Measurements from ENCODE around the gene EIF5AL1. TPM values are rescaled to one million over a fixed set of nuclear protein-coding genes. Genes with fewer than 3 reads are reported as not detected.
A peak's percentile ranks its signal among the peaks of the same experiment; 100 is the strongest.
"Not testable (repeated sequence)": the region's sequence is repeated elsewhere in the genome, so short reads cannot be mapped to it uniquely, and the experiment has no call there.

The EIF5AL1 gene
- total RNA-seq, 1 experiment from 2014 or later: 0.58 TPM

DNA sequence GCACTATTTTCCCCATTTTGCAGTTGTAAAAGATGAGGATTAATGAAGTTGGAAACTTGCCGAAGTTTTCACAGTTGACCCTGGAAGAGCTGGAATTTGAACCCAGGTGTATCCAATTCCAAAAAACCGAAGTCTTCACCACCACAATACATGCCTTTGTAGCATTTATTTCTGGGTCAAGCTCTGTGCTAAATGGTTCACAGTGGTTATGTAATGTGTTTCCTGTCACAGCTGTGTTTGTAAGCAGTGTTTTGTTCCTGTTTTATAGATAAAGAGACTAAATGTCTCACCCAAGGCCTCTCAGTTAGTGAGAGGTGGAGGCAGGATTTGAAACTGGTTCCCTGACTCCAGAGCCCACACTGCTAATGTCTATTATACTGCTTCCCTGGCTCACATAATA, 30.3 kb downstream of the EIF5AL1 start:
- no peak overlapping the region for H3K27ac ChIP-seq
- no peak for DNase-seq (ENCODE audit: low read depth in 1 of 2, low spot score in 2 of 2)
- H3K9me3 ChIP-seq (replicated peaks): no peaks in the 10 kb centered on the region
- no peak overlapping the region for H3K4me3 ChIP-seq
- no peaks in the 10 kb centered on the region for H3K36me3 ChIP-seq
- H3K27me3 ChIP-seq (replicated peaks): no peaks in the 10 kb centered on the region
- no peaks in the 10 kb centered on the region for H3K4me1 ChIP-seq (replicated peaks)

- not testable (repeated sequence) for DNase-seq (ENCODE audit: low read depth in 1 of 2, low spot score in 2 of 2); H3K27ac ChIP-seq; H3K27me3 ChIP-seq (replicated peaks); H3K4me3 ChIP-seq; H3K9me3 ChIP-seq (replicated peaks); H3K4me1 ChIP-seq (replicated peaks); H3K36me3 ChIP-seq
Measured at GRCh38 chr10:79544408-79544807, 32.1 kb downstream of the EIF5AL1 start.

DNA sequence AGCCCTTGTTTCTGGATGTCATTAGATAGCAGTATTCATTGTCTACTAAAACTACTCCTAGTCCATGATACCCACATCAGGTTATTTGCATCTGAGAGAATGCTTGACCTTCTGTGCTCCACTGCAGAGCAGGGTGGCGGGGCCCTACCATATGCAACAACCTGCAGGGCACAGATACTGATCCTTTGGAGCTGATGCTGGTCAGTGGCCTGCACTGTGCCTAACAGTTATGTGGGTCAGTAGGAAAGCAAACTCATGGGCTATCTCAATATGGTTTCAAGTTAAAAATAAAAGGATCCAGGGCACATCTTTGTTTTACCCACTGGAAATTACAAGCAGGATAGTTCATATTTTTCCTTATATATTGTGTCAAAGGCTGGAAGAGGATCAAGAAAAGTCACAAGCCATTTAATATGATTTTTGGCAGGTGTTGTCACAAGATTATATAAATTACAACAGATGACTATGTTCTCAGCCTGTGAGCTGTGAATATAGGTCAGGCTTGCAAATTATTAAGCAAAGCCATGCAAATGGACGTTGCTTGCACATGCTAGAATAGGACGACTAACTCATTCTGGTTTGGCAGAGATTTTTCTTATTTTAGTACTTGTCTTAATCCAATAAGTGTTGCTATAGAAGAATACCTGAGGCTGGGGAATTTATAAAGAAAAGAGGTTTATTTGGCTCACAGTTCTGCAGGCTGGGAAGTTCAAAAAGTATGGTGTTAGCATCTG, 32.8 kb downstream of the EIF5AL1 start:
- not testable (repeated sequence) for H3K9me3 ChIP-seq (replicated peaks); H3K36me3 ChIP-seq; H3K27me3 ChIP-seq (replicated peaks); H3K4me3 ChIP-seq; H3K27ac ChIP-seq; DNase-seq (ENCODE audit: low read depth in 1 of 2, low spot score in 2 of 2); H3K4me1 ChIP-seq (replicated peaks)

GRCh38 chr10:79547128-79547527, 34.8 kb downstream of the EIF5AL1 start:
- H3K27ac ChIP-seq; H3K9me3 ChIP-seq (replicated peaks); H3K4me1 ChIP-seq (replicated peaks); H3K36me3 ChIP-seq; H3K4me3 ChIP-seq; DNase-seq (ENCODE audit: low read depth in 1 of 2, low spot score in 2 of 2): not testable (repeated sequence)
- peaks cover 13% of the 10 kb centered on the region; the same call in 1 of the 2 replicates for H3K27me3 ChIP-seq (replicated peaks)

GRCh38 chr10:79547973-79548372, 35.6 kb downstream of the EIF5AL1 start:
- Histone ChIP-seq H3K27me3 (replicated peaks) (peaks cover 13% of the 10 kb centered on the region; the same call in 1 of the 2 replicates), H3K9me3 (replicated peaks) (no peaks in the 10 kb centered on the region), H3K4me3 (no peak overlapping the region), H3K4me1 (replicated peaks) (no peaks in the 10 kb centered on the region), H3K27ac (no peak overlapping the region), H3K36me3 (no peaks in the 10 kb centered on the region)
- no peak for DNase-seq (ENCODE audit: low read depth in 1 of 2, low spot score in 2 of 2)

DNA sequence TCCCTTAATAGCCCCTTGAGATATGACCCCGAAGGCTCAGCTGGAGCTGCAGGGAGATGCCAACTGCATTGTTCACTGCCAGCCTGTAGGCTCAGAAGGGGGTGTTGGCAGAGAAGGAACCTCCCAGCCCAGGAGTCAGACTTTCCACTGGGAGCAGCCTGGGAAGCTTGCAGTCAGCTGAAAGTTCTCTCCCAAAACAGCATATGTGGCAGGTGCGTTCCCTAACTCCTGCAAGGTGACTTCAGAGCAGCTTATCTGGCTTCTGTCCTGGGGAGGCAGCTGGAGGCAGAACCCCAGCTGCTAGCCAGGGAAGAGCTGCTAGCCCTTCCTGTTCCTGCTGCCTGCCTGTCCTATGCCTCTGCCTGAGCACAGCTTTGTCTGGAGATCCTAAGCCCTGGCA, 39.8 kb downstream of the EIF5AL1 start:
- peaks cover 34% of the 10 kb centered on the region for H3K27me3 ChIP-seq (replicated peaks)
- no peaks in the 10 kb centered on the region for H3K4me1 ChIP-seq (replicated peaks)
- no peak for DNase-seq (ENCODE audit: low read depth in 1 of 2, low spot score in 2 of 2)
- H3K9me3 ChIP-seq (replicated peaks): no peaks in the 10 kb centered on the region
- no peak overlapping the region for H3K27ac ChIP-seq
- no peak overlapping the region for H3K4me3 ChIP-seq
- no peaks in the 10 kb centered on the region for H3K36me3 ChIP-seq

DNA sequence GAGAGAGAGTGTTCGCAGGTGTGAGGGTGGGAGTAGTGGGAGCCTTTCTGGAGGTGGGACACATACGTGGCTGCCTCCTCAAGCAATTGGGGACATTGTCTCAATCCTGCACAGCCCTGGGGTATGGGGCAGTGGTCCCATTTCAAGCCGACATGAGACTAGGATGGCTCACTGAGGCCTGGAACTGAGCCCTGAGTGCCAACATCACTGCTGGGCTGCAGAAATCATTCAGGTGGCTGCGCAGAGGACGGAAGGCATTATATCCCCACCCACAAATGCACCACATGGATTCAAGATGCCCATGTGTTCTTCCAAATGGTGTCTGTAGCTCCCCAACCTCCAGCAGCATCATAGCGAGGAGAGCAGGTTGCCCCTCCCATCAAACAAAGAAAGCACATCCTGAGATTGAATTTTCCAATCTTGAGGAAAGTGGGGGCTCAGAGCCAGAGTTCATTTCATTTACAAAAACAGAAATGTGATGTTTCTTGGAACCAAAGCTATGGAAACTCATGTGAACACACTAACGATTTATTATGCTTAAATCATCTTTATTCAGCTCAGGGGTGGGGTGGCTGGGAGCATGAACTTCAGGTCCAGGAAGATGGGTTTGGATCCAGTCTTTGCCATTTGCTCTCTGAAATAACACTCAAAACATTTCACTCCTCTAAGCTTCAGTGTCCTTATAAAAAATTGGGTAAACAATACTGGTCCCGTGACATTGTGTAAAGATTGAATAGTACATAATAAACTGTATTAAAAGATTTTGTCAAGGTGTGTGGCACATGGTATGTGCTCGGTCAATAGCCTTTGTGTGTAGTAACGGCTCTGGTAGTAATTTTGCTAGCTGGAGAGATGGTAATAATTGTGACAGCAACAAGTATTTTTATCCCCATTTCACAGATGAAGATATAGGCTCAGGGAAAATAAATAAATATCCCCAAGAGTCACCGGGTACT, 43.3 kb downstream of the EIF5AL1 start:
- H3K4me3 ChIP-seq: no peak overlapping the region
- H3K9me3 ChIP-seq (replicated peaks): no peaks in the 10 kb centered on the region
- no peaks in the 10 kb centered on the region for H3K4me1 ChIP-seq (replicated peaks)
- no peak for DNase-seq (ENCODE audit: low read depth in 1 of 2, low spot score in 2 of 2)
- H3K27ac ChIP-seq: no peak overlapping the region
- H3K27me3 ChIP-seq (replicated peaks): peaks cover 29% of the 10 kb centered on the region
- no peaks in the 10 kb centered on the region for H3K36me3 ChIP-seq

DNA sequence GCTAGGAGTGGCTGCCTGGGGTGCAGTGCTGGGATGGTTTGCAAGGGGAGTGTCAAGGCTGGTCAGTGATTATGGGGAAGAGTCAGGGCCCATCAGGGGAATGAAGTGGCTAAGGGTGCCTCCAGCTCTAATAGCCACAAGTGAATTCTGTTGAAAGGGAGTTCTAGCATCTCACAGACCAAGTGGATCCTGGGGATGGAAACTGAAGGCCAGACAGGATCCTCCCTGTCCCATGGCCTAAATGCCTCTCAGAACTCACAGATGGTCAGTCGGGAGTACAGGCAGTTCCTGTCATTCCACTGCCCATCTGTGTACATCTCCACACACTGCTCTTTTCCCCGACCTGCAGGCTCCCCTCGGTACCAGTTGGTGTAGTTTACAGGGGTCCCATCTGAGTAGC, 44.6 kb downstream of the EIF5AL1 start:
- not testable (repeated sequence) for DNase-seq (ENCODE audit: low read depth in 1 of 2, low spot score in 2 of 2); H3K36me3 ChIP-seq; H3K4me1 ChIP-seq (replicated peaks); H3K9me3 ChIP-seq (replicated peaks); H3K27ac ChIP-seq; H3K4me3 ChIP-seq
- H3K27me3 ChIP-seq (replicated peaks): peaks cover 22% of the 10 kb centered on the region

- no peak overlapping the region for H3K27ac ChIP-seq
- H3K9me3 ChIP-seq (replicated peaks): no peaks in the 10 kb centered on the region
- H3K4me1 ChIP-seq (replicated peaks): no peaks in the 10 kb centered on the region
- peaks cover 17% of the 10 kb centered on the region for H3K27me3 ChIP-seq (replicated peaks)
- DNase-seq (ENCODE audit: low read depth in 1 of 2, low spot score in 2 of 2): no peak
- no peak overlapping the region for H3K4me3 ChIP-seq
- no peaks in the 10 kb centered on the region for H3K36me3 ChIP-seq
Measured at GRCh38 chr10:79559726-79560125, 47.4 kb downstream of the EIF5AL1 start.

DNA sequence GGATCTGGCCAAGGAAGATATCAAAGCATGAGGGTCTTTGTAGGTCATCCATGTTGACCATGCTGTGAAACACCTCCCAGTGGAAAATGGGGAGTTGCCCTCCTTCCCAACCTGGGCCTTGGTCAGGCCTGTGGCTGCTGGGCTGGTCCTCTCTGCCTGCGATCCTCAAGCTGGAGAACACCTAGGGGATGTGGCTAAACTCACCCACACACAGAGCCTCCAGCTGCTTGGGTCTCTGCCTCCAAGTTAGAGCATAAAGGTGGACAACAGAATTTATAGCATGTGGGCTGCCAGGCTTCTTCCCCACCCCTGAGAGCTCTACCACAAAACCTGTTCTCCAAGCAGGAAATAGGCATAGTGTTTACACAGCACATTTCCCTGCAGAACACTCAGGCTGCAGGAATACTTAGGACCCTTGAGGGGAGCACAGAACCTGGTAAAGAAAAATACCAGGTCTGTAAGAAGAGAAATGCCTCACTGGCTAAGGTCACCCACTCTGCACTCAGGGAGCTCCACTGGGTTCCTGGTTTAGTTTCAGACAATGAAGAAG, 47.9 kb downstream of the EIF5AL1 start, which contains the start of gene SFTPA2:
Gene SFTPA2 (minus strand): TSS at position 248 of the 550 bp plus-strand sequence. CDS start 924 bp downstream, outside the sequence.
- H3K4me3 ChIP-seq: no peak within 1 kb of the TSS
- H3K27ac ChIP-seq: no peak within 1 kb of the TSS
- DNase-seq (ENCODE audit: low read depth in 1 of 2, low spot score in 2 of 2): no peak
- peaks cover 12% of the 10 kb centered on the region for H3K27me3 ChIP-seq (replicated peaks)
- no peaks in the 10 kb centered on the region for H3K9me3 ChIP-seq (replicated peaks)
- H3K36me3 ChIP-seq: no peaks in the 10 kb centered on the region
- no peaks in the 10 kb centered on the region for H3K4me1 ChIP-seq (replicated peaks)

DNA sequence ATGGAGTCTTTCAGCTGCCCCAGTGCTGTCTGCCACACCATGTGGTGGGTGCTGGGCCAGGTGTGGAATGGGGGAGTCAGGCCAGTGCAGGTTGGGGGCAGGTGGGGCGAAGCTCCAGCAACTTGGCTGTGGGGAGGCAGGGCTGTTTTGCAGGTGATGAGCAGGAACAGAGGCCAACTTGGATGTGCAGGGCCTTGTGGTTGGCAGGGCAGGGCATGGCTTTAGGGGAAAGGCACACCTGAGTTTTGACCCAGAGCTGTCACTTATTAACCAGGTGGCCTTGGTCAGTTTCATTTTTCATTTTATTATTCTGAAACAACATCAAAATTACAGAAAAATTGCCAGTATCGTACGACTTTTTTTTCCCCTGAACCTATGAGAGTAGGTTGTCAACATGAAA, 48.9 kb downstream of the EIF5AL1 start:
- H3K27ac ChIP-seq: no peak overlapping the region
- no peaks in the 10 kb centered on the region for H3K9me3 ChIP-seq (replicated peaks)
- no peak for DNase-seq (ENCODE audit: low read depth in 1 of 2, low spot score in 2 of 2)

DNA sequence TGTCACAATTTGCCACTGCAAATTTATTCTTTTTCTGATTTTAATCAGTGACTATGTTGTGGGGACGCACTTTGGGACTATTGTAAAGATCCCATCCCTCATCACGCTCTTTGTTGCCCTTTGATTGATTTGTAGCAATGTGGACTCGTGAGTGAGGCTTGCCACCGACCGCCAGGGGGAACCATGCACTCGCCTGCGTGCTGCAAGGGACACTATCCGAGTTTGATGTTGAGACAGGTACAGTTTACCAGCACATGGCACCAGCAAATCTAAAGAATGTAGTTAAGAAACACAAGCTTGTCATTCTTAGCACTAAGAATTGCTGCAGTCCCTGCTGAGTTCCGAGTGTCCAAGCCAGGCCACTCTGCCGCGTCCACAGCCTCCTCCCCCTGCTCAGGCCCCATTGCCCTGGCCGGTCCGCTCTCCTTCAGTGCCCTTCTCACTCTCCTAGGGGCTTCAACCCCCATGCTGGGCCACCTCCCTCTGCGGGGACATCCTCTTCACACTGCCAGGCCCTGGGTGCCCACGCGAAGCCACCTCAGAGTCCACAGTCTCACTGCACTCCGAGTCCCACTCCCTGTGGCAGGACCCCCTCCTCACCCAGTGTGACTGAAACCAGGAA, 49.9 kb downstream of the EIF5AL1 start:
- H3K9me3 ChIP-seq (replicated peaks): no peaks in the 10 kb centered on the region
- no peak overlapping the region for H3K27ac ChIP-seq
- peak in 1 of 2 experiments; percentile 27 for DNase-seq (ENCODE audit: low read depth in 1 of 2, low spot score in 2 of 2)
- H3K36me3 ChIP-seq: no peaks in the 10 kb centered on the region
- H3K4me3 ChIP-seq: no peak overlapping the region
- H3K27me3 ChIP-seq (replicated peaks): peaks cover 11% of the 10 kb centered on the region
- H3K4me1 ChIP-seq (replicated peaks): no peaks in the 10 kb centered on the region

More for the DNA sequence above, 48.9 kb downstream of the EIF5AL1 start:
- Histone ChIP-seq H3K4me1 (replicated peaks) (no peaks in the 10 kb centered on the region), H3K27me3 (replicated peaks) (peaks cover 11% of the 10 kb centered on the region), H3K36me3 (no peaks in the 10 kb centered on the region), H3K4me3 (no peak overlapping the region)

- no peaks in the 10 kb centered on the region for H3K36me3 ChIP-seq
- no peak overlapping the region for H3K27ac ChIP-seq
- H3K27me3 ChIP-seq (replicated peaks): peaks cover 11% of the 10 kb centered on the region
- H3K4me1 ChIP-seq (replicated peaks): no peaks in the 10 kb centered on the region
- no peak overlapping the region for H3K4me3 ChIP-seq
- no peak for DNase-seq (ENCODE audit: low read depth in 1 of 2, low spot score in 2 of 2)
- no peaks in the 10 kb centered on the region for H3K9me3 ChIP-seq (replicated peaks)
Measured at GRCh38 chr10:79563426-79563825, 51.1 kb downstream of the EIF5AL1 start.

All from SJSA1 (cell line).